HepG2 (cell line): ENCODE measurements around the gene AQP9. TPM values are rescaled to one million over a fixed set of nuclear protein-coding genes. Genes with fewer than 3 reads are reported as not detected.

Experiments
- ELF3 ChIP-seq: IDR thresholded peaks from 2 replicates; pipeline ENCODE4 v1.6.1; 2016; ENCODE audit warnings: missing genetic modification reagents, missing compliant biosample characterization
- EP300 ChIP-seq, 3 experiments: sonication (generic) in 1 of 3; formaldehyde crosslinking in 1 of 3; IDR thresholded peaks; 2 replicates each; pipeline versions ENCODE4 v1.5.1 to v1.6.1; 2011 to 2020; ENCODE audit warnings: low read depth in 2 of 3, low read length in 2 of 3, borderline replicate concordance in 1 of 3, improper control_type of control experiment in 1 of 3, mild to moderate bottlenecking in 1 of 3, missing genetic modification reagents in 1 of 3, moderate library complexity in 1 of 3
- ERF ChIP-seq: IDR thresholded peaks from 2 replicates; pipeline ENCODE4 v1.6.1; 2018; ENCODE audit warnings: missing biosample characterization, missing genetic modification reagents
- HDAC2 ChIP-seq: sonication (generic); formaldehyde crosslinking; IDR thresholded peaks from 2 replicates; pipeline ENCODE4 v1.4.0; 2020; ENCODE audit warnings: missing genetic modification reagents
- HMG20B ChIP-seq: conservative IDR thresholded peaks from 2 replicates; pipeline ENCODE4 v1.6.1; 2016; ENCODE audit warnings: missing genetic modification reagents, missing compliant biosample characterization
- HNF4A ChIP-seq: sonication (generic); formaldehyde crosslinking; IDR thresholded peaks from 2 replicates; pipeline ENCODE4 v1.4.0; 2020; ENCODE audit warnings: missing genetic modification reagents
- HOXA3 ChIP-seq: sonication (generic); formaldehyde crosslinking; IDR thresholded peaks from 2 replicates; pipeline ENCODE4 v1.5.0; 2020; ENCODE audit warnings: missing genetic modification reagents
- IRF2 ChIP-seq: IDR thresholded peaks from 2 replicates; pipeline ENCODE4 v1.6.1; 2018; ENCODE audit warnings: missing genetic modification reagents, missing compliant biosample characterization
- KLF13 ChIP-seq: sonication (generic); formaldehyde crosslinking; IDR thresholded peaks from 2 replicates; pipeline ENCODE4 v1.4.0; 2020; ENCODE audit warnings: mild to moderate bottlenecking, missing genetic modification reagents
- LCORL ChIP-seq, 2 experiments: fragments of 450-650 bp in 1 of 2; sonication (generic) in 1 of 2; formaldehyde crosslinking in 1 of 2; IDR thresholded peaks; 2 replicates each; pipeline versions ENCODE4 v1.5.0 to v1.6.1; 2017 to 2020; ENCODE audit warnings: antibody characterized with exemption in 1 of 2, missing genetic modification reagents in 1 of 2
- MTA3 ChIP-seq: sonication (generic); formaldehyde crosslinking; IDR thresholded peaks from 2 replicates; pipeline ENCODE4 v1.4.0; 2020; ENCODE audit warnings: missing genetic modification reagents
- NCOA2 ChIP-seq: sonication (generic); formaldehyde crosslinking; IDR thresholded peaks from 2 replicates; pipeline ENCODE4 v1.8.0; 2022; ENCODE audit warnings: inconsistent platforms
- RELA ChIP-seq: sonication (generic); formaldehyde crosslinking; IDR thresholded peaks from 2 replicates; pipeline ENCODE4 v1.4.0; 2020; ENCODE audit warnings: missing genetic modification reagents
- RXRB ChIP-seq: IDR thresholded peaks from 2 replicates; pipeline ENCODE4 v1.6.1; 2016; ENCODE audit warnings: borderline replicate concordance, missing genetic modification reagents, missing compliant biosample characterization
- SMAD9 ChIP-seq: sonication (generic); formaldehyde crosslinking; IDR thresholded peaks from 2 replicates; pipeline ENCODE4 v1.5.1; 2020; ENCODE audit warnings: mild to moderate bottlenecking, missing genetic modification reagents
- SRSF1 ChIP-seq: fragments of 200-400 bp; formaldehyde crosslinking; optimal IDR thresholded peaks from 2 replicates; pipeline ENCODE3; 2017; ENCODE audit warnings: mild to moderate bottlenecking, low read depth, low read length, moderate library complexity
- ZBTB7B ChIP-seq: sonication (generic); formaldehyde crosslinking; IDR thresholded peaks from 2 replicates; pipeline ENCODE4 v1.4.0; 2020; ENCODE audit warnings: missing genetic modification reagents
- ZNF343 ChIP-seq: sonication (generic); formaldehyde crosslinking; IDR thresholded peaks from 2 replicates; pipeline ENCODE4 v1.4.0; 2020; ENCODE audit warnings: mild to moderate bottlenecking, missing genetic modification reagents
- ZNF629 ChIP-seq: sonication (generic); formaldehyde crosslinking; conservative IDR thresholded peaks from 2 replicates; pipeline ENCODE4 v1.5.0; 2020; ENCODE audit warnings: missing genetic modification reagents
- ZNF644 ChIP-seq: IDR thresholded peaks from 2 replicates; pipeline ENCODE4 v1.6.1; 2016; ENCODE audit warnings: low read depth
- ZNF652 ChIP-seq: IDR thresholded peaks from 2 replicates; pipeline ENCODE4 v1.6.1; 2016; ENCODE audit warnings: low read depth, borderline replicate concordance
- polyA plus RNA-seq, 8 experiments: library from polyadenylated mRNA; depleted of rRNA in 3 of 8; stranded (reverse) in 7 of 8; unstranded in 1 of 8; fragments of >200 nt; fragmentation: Illumina TruSeq in 4 of 8; extraction: Trizol in 4 of 8; gene quantifications; 2 replicates each; pipeline versions ENCODE4 v1.2.1 to v1.2.3, GENCODE V29; 2011 to 2016; ENCODE audit warnings: low read depth in 4 of 8, missing spikeins in 1 of 8, mixed read lengths in 1 of 8; ENCODE audit not compliant: insufficient read depth in 1 of 8
- total RNA-seq, 5 experiments: library from RNA; depleted of rRNA; stranded (reverse); fragments of >200 nt; fragmentation: Illumina TruSeq; extraction: Trizol; gene quantifications; 2 replicates each; pipeline ENCODE4 v1.2.3, GENCODE V29; 2016; ENCODE audit warnings: low read depth in 1 of 5
- TF ChIP-seq, protein P1 (sequence below): sonication (generic); formaldehyde crosslinking; conservative IDR thresholded peaks from 2 replicates; pipeline ENCODE4 v1.4.0; 2020; ENCODE audit warnings: mild to moderate bottlenecking, missing genetic modification reagents, moderate library complexity
- TF ChIP-seq, protein P2 (sequence below): sonication (generic); formaldehyde crosslinking; IDR thresholded peaks from 2 replicates; pipeline ENCODE4 v1.5.0; 2020; ENCODE audit warnings: missing genetic modification reagents, mild to moderate bottlenecking, borderline replicate concordance
- TF ChIP-seq, protein P3 (sequence below): sonication (generic); formaldehyde crosslinking; IDR thresholded peaks from 2 replicates; pipeline ENCODE4 v1.4.0; 2020; ENCODE audit warnings: mild to moderate bottlenecking, missing genetic modification reagents, borderline replicate concordance

The AQP9 gene
- total and polyA plus RNA-seq, 2 of the 13 experiments (the other 11 are each of a cell fraction or from before 2014, with no cell fraction given): not detected

DNA sequence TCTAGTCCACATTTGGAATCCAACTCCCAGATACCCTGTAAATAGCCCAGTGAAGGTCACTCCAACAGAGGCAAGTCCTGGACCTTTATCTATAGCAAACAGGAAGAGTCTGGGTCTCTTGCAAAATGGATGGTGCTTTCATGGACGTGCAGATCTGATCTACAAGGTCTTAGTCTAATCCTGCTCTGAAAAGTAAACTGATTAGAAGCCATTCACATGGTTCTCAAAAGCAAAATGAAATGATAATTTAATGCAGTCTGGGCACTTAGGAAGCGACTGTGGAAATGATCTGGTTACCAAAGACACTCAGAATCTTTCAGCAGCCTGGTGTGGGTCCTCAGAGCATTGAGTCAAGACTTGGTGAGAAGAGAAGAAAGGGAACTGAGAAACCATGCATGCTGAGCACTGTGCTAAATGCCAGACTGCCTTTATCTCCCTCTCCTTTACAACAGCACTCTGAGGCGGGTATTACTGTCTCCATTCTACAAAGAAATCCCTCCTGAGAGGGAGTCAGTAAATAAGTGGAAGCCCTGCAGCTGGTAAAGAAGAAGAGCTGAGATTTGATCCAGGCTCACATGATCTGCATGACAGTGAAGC lies 29.0 kb downstream of the AQP9 start (continued):
- TF ChIP-seq, protein P1, sequence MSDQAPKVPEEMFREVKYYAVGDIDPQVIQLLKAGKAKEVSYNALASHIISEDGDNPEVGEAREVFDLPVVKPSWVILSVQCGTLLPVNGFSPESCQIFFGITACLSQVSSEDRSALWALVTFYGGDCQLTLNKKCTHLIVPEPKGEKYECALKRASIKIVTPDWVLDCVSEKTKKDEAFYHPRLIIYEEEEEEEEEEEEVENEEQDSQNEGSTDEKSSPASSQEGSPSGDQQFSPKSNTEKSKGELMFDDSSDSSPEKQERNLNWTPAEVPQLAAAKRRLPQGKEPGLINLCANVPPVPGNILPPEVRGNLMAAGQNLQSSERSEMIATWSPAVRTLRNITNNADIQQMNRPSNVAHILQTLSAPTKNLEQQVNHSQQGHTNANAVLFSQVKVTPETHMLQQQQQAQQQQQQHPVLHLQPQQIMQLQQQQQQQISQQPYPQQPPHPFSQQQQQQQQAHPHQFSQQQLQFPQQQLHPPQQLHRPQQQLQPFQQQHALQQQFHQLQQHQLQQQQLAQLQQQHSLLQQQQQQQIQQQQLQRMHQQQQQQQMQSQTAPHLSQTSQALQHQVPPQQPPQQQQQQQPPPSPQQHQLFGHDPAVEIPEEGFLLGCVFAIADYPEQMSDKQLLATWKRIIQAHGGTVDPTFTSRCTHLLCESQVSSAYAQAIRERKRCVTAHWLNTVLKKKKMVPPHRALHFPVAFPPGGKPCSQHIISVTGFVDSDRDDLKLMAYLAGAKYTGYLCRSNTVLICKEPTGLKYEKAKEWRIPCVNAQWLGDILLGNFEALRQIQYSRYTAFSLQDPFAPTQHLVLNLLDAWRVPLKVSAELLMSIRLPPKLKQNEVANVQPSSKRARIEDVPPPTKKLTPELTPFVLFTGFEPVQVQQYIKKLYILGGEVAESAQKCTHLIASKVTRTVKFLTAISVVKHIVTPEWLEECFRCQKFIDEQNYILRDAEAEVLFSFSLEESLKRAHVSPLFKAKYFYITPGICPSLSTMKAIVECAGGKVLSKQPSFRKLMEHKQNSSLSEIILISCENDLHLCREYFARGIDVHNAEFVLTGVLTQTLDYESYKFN (CRISPR knock-in tag): peak; percentile 84
- TF ChIP-seq, protein P2, sequence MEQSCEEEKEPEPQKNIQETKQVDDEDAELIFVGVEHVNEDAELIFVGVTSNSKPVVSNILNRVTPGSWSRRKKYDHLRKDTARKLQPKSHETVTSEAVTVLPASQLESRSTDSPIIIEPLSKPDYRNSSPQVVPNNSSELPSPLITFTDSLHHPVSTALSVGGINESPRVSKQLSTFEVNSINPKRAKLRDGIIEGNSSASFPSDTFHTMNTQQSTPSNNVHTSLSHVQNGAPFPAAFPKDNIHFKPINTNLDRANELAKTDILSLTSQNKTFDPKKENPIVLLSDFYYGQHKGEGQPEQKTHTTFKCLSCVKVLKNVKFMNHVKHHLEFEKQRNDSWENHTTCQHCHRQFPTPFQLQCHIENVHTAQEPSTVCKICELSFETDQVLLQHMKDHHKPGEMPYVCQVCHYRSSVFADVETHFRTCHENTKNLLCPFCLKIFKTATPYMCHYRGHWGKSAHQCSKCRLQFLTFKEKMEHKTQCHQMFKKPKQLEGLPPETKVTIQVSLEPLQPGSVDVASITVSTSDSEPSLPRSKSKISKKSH: no peak
- TF ChIP-seq SRSF1 (no peak), RXRB (CRISPR knock-in tag) (peak; percentile 65; the same call in 1 of the 2 replicates), SMAD9 (CRISPR knock-in tag) (no peak), ZBTB7B (CRISPR knock-in tag) (no peak), HMG20B (0 out of 2 replicates have a peak, but pooled peaks have one; percentile 9), EP300 (IDR thresholded peaks at IDR 0.05; ENCODE audit: low read depth in 2 of 2, low read length in 2 of 2) (peak in 1 of 2 experiments; percentile 72; a peak in 2 of 4 replicates), EP300 (CRISPR knock-in tag; IDR thresholded peaks at IDR 0.05; ENCODE audit: borderline replicate concordance) (no peak), ZNF652 (CRISPR knock-in tag) (0 out of 2 replicates have a peak, but pooled peaks have one; percentile 16), ZNF644 (peak; percentile 90), ELF3 (peak; percentile 31; the same call in 1 of the 2 replicates), NCOA2 (CRISPR knock-in tag) (peak; percentile 68), HOXA3 (CRISPR knock-in tag) (peak; percentile 44; the same call in 1 of the 2 replicates), ZNF343 (CRISPR knock-in tag) (no peak), HDAC2 (CRISPR knock-in tag) (peak; percentile 61; the same call in 1 of the 2 replicates), LCORL (IDR thresholded peaks at IDR 0.05) (no peak), LCORL (CRISPR knock-in tag; IDR thresholded peaks at IDR 0.05) (peak; percentile 59; the same call in 1 of the 2 replicates), RELA (CRISPR knock-in tag) (no peak), HNF4A (CRISPR knock-in tag) (peak; percentile 81), ZNF629 (CRISPR knock-in tag) (0 out of 2 replicates have a peak, but pooled peaks have one; percentile 13), KLF13 (CRISPR knock-in tag) (no peak), IRF2 (peak; percentile 35; the same call in 1 of the 2 replicates), MTA3 (CRISPR knock-in tag) (no peak), ERF (CRISPR knock-in tag) (0 out of 2 replicates have a peak, but pooled peaks have one; percentile 20)
- TF ChIP-seq, protein P3, sequence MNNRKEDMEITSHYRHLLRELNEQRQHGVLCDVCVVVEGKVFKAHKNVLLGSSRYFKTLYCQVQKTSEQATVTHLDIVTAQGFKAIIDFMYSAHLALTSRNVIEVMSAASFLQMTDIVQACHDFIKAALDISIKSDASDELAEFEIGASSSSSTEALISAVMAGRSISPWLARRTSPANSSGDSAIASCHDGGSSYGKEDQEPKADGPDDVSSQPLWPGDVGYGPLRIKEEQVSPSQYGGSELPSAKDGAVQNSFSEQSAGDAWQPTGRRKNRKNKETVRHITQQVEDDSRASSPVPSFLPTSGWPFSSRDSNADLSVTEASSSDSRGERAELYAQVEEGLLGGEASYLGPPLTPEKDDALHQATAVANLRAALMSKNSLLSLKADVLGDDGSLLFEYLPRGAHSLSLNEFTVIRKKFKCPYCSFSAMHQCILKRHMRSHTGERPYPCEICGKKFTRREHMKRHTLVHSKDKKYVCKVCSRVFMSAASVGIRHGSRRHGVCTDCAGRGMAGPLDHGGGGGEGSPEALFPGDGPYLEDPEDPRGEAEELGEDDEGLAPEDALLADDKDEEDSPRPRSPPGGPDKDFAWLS (CRISPR knock-in tag): no peak
